Stimulated activated CD8-positive, alpha-beta memory T cell treated with anti-CD3 and anti-CD28 coated beads, Interleukin-4, amount 100 ng/mL, for 48 hours (primary cell): ENCODE measurements around the gene SHISA2.

Source experiments
- DNase-seq: peaks from one replicate; pipeline ENCODE4 v3.0.0-alpha.2; 2020

The SHISA2 gene

GRCh38 chr13:26017196-26017921 is 34.5 kb downstream of the SHISA2 start:
- DNase-seq, result no peak

- DNase-seq, result no peak
These were observed 35.6 kb downstream of the SHISA2 start for GRCh38 chr13:26016189-26016588.

GRCh38 chr13:26015271-26016125 is 36.3 kb downstream of the SHISA2 start:
- no peak for DNase-seq

GRCh38 chr13:26012995-26013394 is 38.8 kb downstream of the SHISA2 start:
- no peak for DNase-seq

GRCh38 chr13:26011996-26012821 is 39.6 kb downstream of the SHISA2 start:
- DNase-seq, result peak; percentile 63

- DNase-seq, result no peak
These were observed 40.6 kb downstream of the SHISA2 start for GRCh38 chr13:26011208-26011573.

GRCh38 chr13:26010487-26011207 is 41.2 kb downstream of the SHISA2 start:
- DNase-seq, result no peak

- DNase-seq, result no peak
These were observed 44.3 kb downstream of the SHISA2 start for GRCh38 chr13:26007261-26008125.
